HUES48 (cell line): ENCODE results near the gene CDIP1.

Experiments used
- H3K27ac ChIP-seq: one replicate; pipeline ENCODE4 v1.7.0; 2013; ENCODE audit warnings: low read depth, low read length, inconsistent platforms
- H3K27me3 ChIP-seq: 2 replicates; pipeline ENCODE4 v1.6.1; 2013; ENCODE audit warnings: mild to moderate bottlenecking, low read length; ENCODE audit not compliant: control insufficient read depth, insufficient read depth
- H3K36me3 ChIP-seq: 2 replicates; pipeline ENCODE4 v1.6.1; 2013; ENCODE audit warnings: low read length; ENCODE audit not compliant: control insufficient read depth, insufficient read depth
- H3K4me1 ChIP-seq: 2 replicates; pipeline ENCODE4 v1.6.1; 2013; ENCODE audit warnings: mild to moderate bottlenecking, low read length; ENCODE audit not compliant: control insufficient read depth, insufficient read depth
- H3K4me3 ChIP-seq: 2 replicates; pipeline ENCODE4 v1.5.1; 2013; ENCODE audit warnings: mild to moderate bottlenecking, low read depth, low read length
- H3K9ac ChIP-seq: 2 replicates; pipeline ENCODE4 v1.6.1; 2013; ENCODE audit warnings: mild to moderate bottlenecking, low read depth, low read length, moderate library complexity
- H3K9me3 ChIP-seq: 2 replicates; pipeline ENCODE4 v1.6.1; 2013; ENCODE audit warnings: low read length; ENCODE audit not compliant: control insufficient read depth, insufficient read depth

Gene CDIP1

DNA sequence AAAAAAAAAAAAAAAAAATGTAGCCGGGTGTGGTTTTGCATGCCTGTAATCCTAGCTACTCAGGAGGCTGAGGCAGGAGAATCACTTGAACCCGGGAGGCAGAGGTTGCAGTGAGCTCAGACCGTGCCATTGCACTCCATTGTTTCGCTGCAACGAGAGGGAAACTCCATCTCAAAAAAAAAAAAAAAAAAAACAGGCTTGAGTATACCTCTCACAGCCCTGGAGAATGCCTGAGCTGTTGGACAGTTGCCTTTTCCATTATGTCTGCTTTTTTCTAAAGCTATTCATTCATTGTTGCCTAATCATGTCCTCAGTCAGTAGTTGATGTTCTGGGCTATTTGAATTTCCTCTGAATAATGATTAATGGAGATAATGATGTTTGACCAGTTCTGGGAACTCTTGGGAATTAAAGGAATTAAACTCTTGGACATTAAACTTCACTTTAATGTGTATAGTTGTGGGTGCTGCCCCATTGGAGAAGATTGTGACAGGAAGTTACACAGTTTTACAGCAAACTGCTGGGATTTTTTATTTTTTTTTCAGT is 50.5 kb downstream of the CDIP1 start:
- Histone ChIP-seq H3K4me3 (no peak overlapping the region), H3K27ac (no peak overlapping the region), H3K4me1 (no peaks in the 10 kb centered on the region), H3K36me3 (peaks cover 9% of the 10 kb centered on the region; the same call in 1 of the 2 replicates), H3K27me3 (no peaks in the 10 kb centered on the region), H3K9me3 (no peaks in the 10 kb centered on the region), H3K9ac (no peak overlapping the region)

DNA sequence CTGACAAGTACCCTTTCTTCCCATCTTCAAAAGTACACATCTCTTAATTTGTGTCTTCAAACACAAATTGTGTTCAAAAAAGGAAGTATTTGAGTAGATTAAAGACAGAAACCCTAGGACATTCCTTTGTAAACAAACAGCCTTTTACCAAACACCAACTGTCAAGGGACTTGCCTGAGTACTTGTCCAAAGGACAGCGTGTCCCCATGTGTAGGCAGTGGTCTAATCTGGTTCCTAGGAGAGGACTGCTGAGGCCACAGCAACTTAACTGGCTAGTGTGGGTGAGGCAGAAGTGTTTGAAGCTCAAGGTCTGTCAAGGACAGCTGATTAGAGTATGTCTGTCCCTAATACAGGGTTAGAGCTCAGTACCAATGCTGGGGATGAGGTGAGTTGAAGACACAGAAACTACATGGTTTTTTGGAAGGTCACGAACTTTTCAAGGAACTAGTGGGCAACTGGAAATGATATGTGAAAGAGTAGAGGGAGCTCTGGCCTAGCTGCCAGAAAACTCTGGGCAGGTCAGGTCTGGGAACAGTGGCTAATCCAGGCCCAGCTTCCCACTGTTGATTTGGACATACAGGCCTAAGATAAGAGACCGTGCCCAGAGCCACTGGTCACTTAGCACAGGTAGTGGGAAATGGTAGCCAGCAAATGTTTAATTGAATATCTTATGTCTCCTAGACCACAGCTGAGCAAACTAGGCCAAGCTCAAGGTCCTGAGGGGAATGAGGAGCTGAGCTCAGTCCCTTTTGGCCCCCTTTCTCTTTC is 52.3 kb downstream of the CDIP1 start:
- Histone ChIP-seq H3K36me3 (peaks cover 9% of the 10 kb centered on the region; the same call in 1 of the 2 replicates), H3K9ac (no peak overlapping the region), H3K27ac (no peak overlapping the region)

DNA sequence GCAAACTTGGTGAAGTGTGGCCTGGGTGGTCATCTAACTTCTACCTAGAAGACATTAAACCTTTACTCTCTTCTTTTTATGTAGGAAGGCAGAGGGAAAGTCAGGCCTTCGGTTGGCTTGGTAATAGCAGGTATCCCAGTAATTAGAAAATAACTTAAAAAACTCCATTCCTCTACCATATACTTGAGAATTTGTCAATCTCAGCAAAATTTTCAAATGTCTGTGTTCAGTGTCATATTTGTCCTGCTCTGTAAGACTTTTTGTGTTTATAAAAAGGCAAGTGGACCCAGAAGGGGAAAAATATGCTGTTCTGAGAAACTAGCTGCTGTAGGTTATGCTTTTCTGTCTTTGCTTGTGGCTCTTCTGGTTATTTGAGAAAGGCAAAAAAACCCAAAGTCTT is 56.6 kb downstream of the CDIP1 start:
- Histone ChIP-seq H3K36me3 (peaks cover 4% of the 10 kb centered on the region; the same call in 1 of the 2 replicates), H3K9ac (no peak overlapping the region)

More for the DNA sequence above, 52.3 kb downstream of the CDIP1 start:
- no peaks in the 10 kb centered on the region for H3K9me3 ChIP-seq
- H3K4me3 ChIP-seq: no peak overlapping the region
- H3K27me3 ChIP-seq: no peaks in the 10 kb centered on the region
- no peaks in the 10 kb centered on the region for H3K4me1 ChIP-seq

DNA sequence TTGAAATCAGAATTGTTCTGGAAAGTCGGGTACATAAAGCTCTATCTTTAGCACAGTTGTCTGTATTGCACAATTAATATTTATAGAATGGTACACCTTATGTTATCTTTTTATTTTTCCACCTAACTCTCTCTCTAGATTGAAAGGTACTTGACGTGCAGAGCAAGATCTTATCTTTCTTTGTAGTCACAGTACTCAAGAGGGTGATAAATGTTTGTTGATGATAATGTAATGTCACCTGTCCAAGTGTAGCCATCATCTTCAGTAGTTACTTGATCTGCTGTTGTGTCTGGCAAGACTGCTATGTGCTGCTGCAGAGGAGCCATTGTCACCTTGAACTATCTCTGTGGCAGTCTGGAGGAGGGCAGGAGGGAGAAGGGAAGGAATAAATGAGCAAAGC is 57.0 kb downstream of the CDIP1 start:
- H3K27me3 ChIP-seq: no peaks in the 10 kb centered on the region
- H3K9me3 ChIP-seq: no peaks in the 10 kb centered on the region
- no peak overlapping the region for H3K4me3 ChIP-seq
- H3K4me1 ChIP-seq: no peaks in the 10 kb centered on the region
- H3K36me3 ChIP-seq: peaks cover 4% of the 10 kb centered on the region; the same call in 1 of the 2 replicates
- H3K27ac ChIP-seq: no peak overlapping the region
- H3K9ac ChIP-seq: no peak overlapping the region

More for the DNA sequence above, 56.6 kb downstream of the CDIP1 start:
- H3K9me3 ChIP-seq: no peaks in the 10 kb centered on the region
- H3K27me3 ChIP-seq: no peaks in the 10 kb centered on the region
- no peaks in the 10 kb centered on the region for H3K4me1 ChIP-seq
- H3K4me3 ChIP-seq: no peak overlapping the region
- no peak overlapping the region for H3K27ac ChIP-seq

DNA sequence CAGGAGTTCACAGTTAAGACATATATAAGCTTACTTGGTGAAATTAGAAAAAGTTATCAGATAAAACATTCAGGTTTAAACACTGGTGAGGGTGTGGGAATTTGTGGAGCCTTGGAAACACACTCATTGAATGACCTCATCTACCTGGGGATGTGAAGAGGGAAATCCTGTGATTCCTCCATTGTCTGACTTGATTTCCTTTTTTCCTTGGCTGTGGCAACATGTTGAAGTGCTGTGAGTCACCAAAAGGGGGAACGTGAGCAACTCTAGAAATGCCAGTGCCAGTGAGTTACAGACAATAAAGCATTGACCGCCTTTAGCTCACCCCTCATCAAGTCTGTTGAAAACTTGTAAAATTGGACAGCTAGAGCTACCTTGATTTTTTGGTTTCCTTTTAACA is 60.6 kb downstream of the CDIP1 start:
- Histone ChIP-seq H3K4me1 (peaks cover 7% of the 10 kb centered on the region), H3K4me3 (no peak overlapping the region), H3K27me3 (peaks cover 3% of the 10 kb centered on the region), H3K36me3 (no peaks in the 10 kb centered on the region), H3K27ac (peak overlapping the region; percentile 10), H3K9ac (no peak overlapping the region), H3K9me3 (no peaks in the 10 kb centered on the region)

DNA sequence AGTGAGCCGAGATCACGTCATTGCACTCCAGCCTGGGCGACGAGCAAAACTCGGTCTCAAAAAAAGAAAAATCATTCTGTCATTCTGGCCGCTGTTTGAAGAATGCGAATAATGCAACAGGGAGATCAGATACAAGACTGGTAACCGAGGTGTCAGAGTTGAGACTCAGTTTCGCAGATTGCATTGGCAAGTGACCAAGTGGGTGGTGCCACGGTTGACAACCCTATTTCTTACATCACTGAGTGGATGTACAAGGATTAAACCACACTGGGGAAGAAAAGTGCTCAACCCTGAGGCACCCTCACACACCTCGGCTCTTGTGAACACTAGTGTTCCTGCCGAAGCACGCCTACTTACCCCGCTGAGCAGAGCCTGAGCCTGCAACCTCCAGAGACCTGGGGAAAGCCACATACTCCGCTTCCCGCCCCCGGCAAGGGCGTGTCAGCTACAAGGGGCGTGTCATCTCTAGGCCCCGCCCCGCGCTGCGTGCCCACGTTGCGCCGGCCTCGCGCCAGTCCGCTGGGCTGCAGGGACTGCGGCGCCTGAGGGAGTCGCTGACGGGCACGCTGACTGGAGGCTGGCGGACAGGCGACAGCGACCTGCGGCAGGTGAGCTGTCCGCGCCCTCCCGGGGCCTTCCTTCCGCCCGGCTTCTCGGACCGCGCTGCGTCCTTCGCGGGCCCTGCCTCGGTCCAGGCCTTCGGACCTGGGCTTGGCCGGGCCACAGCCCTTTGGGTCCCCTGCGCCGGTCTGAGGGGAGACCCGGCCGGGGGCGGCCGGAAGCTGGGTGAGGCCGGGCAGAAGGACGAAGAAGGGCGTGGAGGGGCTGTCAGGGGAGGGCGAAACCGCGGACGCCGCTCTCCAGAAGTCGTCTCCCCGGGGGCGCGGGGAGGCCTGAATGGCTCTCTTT is 62.4 kb downstream of the CDIP1 start, which contains the start of gene HMOX2:
Gene HMOX2, plus strand, starts transcription at position 519 of the 909 bp plus-strand sequence. CDS start 29,127 bp downstream, outside the sequence.
- H3K4me1 ChIP-seq: peaks cover 7% of the 10 kb centered on the region
- H3K27ac ChIP-seq: peak within 1 kb of the TSS; percentile 69
- H3K36me3 ChIP-seq: peaks cover 4% of the 10 kb centered on the region
- peak within 1 kb of the TSS; percentile 8; the same call in 1 of the 2 replicates for H3K9ac ChIP-seq
- H3K9me3 ChIP-seq: no peaks in the 10 kb centered on the region
- peaks cover 3% of the 10 kb centered on the region for H3K27me3 ChIP-seq
- H3K4me3 ChIP-seq: peak within 1 kb of the TSS; percentile 90

DNA sequence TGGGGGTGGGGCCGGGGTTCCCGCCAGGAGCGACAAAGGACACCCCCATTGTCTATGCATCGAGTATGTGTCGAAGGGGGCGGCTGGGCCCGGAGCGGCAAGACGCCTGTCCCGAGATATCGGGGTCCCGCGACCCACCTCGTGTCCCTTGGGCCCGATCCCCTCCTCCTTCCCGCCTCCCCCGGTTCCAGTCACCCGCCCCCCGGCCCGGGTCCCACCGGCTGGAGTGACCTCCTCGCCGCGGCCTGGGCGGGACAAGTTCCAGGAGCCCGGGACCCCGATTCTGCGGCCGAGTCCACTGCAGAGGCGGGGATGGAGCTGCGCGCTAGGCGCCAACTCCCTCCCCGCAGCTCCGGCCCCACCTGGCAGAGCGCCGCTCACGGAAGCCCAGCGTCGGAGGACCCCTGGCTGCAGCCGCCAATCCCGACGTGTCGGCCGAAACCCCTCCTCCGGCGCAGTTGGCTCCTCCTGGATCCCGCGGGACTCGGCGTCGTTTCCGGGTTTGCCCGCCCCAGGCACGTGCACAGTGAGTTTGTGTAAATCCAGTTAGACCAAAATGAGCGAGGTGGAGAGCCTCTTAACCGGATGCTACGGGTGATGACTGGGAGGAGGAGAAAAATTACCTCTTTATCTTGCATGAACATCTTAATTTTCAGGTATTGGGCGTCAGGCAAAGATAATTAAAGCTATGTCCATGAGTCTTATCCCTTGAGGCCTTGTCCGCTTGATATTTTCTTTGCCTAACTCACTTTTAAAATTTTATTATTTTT is 64.2 kb downstream of the CDIP1 start, which contains the start of gene NMRAL1:
Gene NMRAL1, minus strand, starts transcription at position 434 of the 770 bp plus-strand sequence. CDS start 493 bp downstream, outside the sequence.
- H3K27ac ChIP-seq: peak within 1 kb of the TSS; percentile 77
- H3K9ac ChIP-seq: peak within 1 kb of the TSS; percentile 92

DNA sequence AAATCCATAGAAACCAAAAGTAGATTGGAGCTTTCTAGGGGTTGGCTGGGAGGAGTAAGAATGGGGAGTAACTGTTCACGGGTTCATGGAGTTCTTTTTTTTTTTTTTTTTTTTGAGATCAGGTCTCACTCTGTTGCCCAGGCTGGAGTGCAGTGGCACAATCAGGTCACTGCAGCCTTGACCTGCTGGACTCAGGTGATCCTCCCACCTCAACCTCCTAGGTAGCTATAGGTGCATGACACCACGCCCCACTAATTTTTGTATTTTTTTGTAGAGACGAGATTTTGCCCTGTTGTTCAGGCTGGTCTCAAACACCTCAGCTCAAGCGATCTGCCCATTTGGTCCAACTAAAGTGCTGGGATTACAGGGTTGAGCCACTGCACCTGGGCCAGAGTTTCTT is 65.7 kb downstream of the CDIP1 start:
- Histone ChIP-seq H3K9ac (no peak overlapping the region), H3K27ac (no peak overlapping the region), H3K4me3 (peak overlapping the region; percentile 80; the same call in 1 of the 2 replicates)

More for the DNA sequence above, 64.2 kb downstream of the CDIP1 start, which contains the start of gene NMRAL1:
- H3K27me3 ChIP-seq: peaks cover 3% of the 10 kb centered on the region
- H3K4me1 ChIP-seq: peaks cover 7% of the 10 kb centered on the region
- H3K36me3 ChIP-seq: peaks cover 11% of the 10 kb centered on the region
- H3K4me3 ChIP-seq: peak within 1 kb of the TSS; percentile 80
- H3K9me3 ChIP-seq: no peaks in the 10 kb centered on the region

DNA sequence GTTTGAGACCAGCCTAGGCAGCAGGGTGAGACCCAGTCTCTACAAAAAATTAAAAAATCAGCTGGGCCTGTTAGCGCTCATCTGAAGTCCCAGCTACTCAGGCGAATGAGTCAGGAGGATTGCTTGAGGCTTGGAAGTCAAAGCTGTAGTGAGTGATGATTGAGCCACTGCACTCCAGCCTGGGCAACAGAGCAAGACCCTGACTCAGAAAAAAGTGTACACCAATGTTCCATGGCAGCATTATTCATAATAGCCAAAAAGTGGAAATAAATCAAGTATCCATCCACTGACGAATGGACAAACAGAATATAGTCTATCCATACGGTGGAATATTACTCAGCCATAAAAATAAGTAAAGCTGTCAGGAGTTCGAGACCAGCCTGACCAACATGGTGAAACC is 66.7 kb downstream of the CDIP1 start:
- Histone ChIP-seq H3K4me1 (peaks cover 7% of the 10 kb centered on the region), H3K9me3 (no peaks in the 10 kb centered on the region), H3K27me3 (peaks cover 3% of the 10 kb centered on the region), H3K27ac (no peak overlapping the region), H3K9ac (no peak overlapping the region), H3K4me3 (no peak overlapping the region), H3K36me3 (peaks cover 36% of the 10 kb centered on the region)

More for the DNA sequence above, 65.7 kb downstream of the CDIP1 start:
- H3K36me3 ChIP-seq: peaks cover 26% of the 10 kb centered on the region
- H3K4me1 ChIP-seq: peaks cover 7% of the 10 kb centered on the region
- peaks cover 3% of the 10 kb centered on the region for H3K27me3 ChIP-seq
- no peaks in the 10 kb centered on the region for H3K9me3 ChIP-seq

DNA sequence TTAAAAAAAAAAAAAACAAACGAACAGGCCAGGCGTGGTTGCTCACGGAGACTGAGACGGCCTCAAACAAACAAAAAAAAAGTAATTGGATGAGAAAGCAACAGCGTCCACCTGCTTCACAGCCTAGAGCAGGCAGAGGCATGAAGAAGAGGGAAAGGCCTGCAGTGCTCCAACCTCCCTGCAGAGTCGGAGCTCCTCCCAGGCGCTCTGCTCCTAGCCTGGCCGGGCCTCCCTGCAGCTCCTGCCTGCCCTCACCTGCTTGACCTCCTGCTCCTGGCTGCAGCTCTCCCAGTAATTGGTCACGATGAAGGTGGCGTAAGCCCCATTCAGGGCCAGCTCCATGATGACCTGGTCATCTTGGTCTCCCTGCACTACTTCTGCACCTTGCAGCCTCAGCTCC is 69.6 kb downstream of the CDIP1 start:
- Histone ChIP-seq H3K27ac (no peak overlapping the region), H3K4me3 (no peak overlapping the region), H3K9me3 (no peaks in the 10 kb centered on the region), H3K27me3 (no peaks in the 10 kb centered on the region), H3K36me3 (peaks cover 61% of the 10 kb centered on the region), H3K4me1 (peaks cover 4% of the 10 kb centered on the region), H3K9ac (no peak overlapping the region)
